Right atrium auricular region (tissue), 2 donors: ENCODE results near the gene RNF31. TPM values are rescaled to one million over a fixed set of nuclear protein-coding genes. Genes with fewer than 3 reads are reported as not detected.
A peak's percentile ranks its signal among the peaks of the same experiment; 100 is the strongest.

ENCODE experiments used
- DNase-seq: peaks from one replicate; pipeline ENCODE4 v3.0.0-alpha.2; 2019; ENCODE audit warnings: low spot score
- H3K27ac ChIP-seq, 2 donors: fragments of 200-600 bp; sonication (generic); 1 replicate in 1 of 2; 2 replicates in 1 of 2; pipeline ENCODE4 v1.5.1; 2016 to 2019
- H3K27me3 ChIP-seq, 2 donors: fragments of 200-600 bp; sonication (generic); one replicate each; pipeline versions ENCODE4 v1.5.1 to v1.6.0; 2017 to 2019
- H3K36me3 ChIP-seq: fragments of 200-600 bp; sonication (generic); one replicate; pipeline ENCODE4 v1.5.1; 2016
- H3K4me1 ChIP-seq, 2 donors: fragments of 200-600 bp; sonication (generic); one replicate each; pipeline versions ENCODE4 v1.5.1 to v1.6.0; 2017 to 2019
- H3K4me3 ChIP-seq, 2 donors: fragments of 200-600 bp; sonication (generic); 1 replicate in 1 of 2; 2 replicates in 1 of 2; pipeline ENCODE4 v1.5.1; 2017 to 2019; ENCODE audit warnings: mild to moderate bottlenecking in 1 of 2, moderate library complexity in 1 of 2
- H3K9me3 ChIP-seq, 2 donors: fragments of 200-600 bp; sonication (generic); one replicate each; pipeline ENCODE4 v1.5.1; 2019
- CTCF ChIP-seq, 2 donors: fragments of 200-600 bp; sonication (generic); IDR thresholded peaks; one replicate each; pipeline ENCODE4 v1.5.1; 2019; ENCODE audit warnings: antibody characterized with exemption in 2 of 2
- total RNA-seq, 2 donors: library from RNA; depleted of rRNA; stranded (reverse); fragments of >200 nt; gene quantifications; one replicate each; pipeline ENCODE4 v1.1.0, GENCODE V29; 2016

Gene RNF31
- total RNA-seq, 2 donors from 2014 or later: 24.1 to 47.5 TPM

- TF ChIP-seq CTCF (IDR thresholded peaks at IDR 0.05): no peak
- no peak for DNase-seq
- Histone ChIP-seq H3K4me1 (peaks cover 0 to 9% of the 10 kb centered on the region in 2 donors), H3K9me3 (no peaks in the 10 kb centered on the region), H3K36me3 (peaks cover 6% of the 10 kb centered on the region), H3K4me3 (peak overlapping the region in 1 of 2 donors; percentile 40), H3K27me3 (no peaks in the 10 kb centered on the region), H3K27ac (no peak overlapping the region)
These were observed 25.6 kb downstream of the RNF31 start for GRCh38 chr14:24172871-24173281.

DNA sequence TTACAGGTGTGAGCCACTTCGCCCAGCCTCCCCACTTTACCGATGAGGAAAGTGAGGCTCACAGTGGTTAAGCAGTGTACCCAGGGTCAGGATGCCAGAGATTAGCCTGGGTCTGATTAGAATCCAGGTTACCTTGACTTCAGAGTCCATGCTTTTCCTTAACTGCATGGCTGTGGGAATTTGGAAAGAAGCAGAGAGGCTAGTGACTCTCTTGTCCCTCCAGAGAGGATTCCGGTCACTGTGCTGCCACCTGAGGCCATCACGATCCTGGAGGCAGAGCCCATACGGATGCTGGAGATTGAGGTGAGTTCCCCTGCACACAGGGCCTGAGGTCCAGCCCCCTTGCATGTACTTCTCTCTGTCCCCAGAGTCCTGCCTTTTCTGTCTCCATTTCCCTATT lies 29.3 kb downstream of the RNF31 start:
- Histone ChIP-seq H3K36me3 (peaks cover 7% of the 10 kb centered on the region), H3K4me1 (peaks cover 0 to 15% of the 10 kb centered on the region in 2 donors), H3K4me3 (no peak overlapping the region), H3K27me3 (no peaks in the 10 kb centered on the region), H3K27ac (no peak overlapping the region), H3K9me3 (no peaks in the 10 kb centered on the region)
- TF ChIP-seq CTCF (IDR thresholded peaks at IDR 0.05): no peak
- DNase-seq: no peak

GRCh38 chr14:24177041-24177825 lies 29.9 kb downstream of the RNF31 start:
- Histone ChIP-seq H3K27me3 (no peaks in the 10 kb centered on the region), H3K4me3 (no peak overlapping the region), H3K9me3 (no peaks in the 10 kb centered on the region), H3K36me3 (peaks cover 13% of the 10 kb centered on the region), H3K4me1 (peaks cover 0 to 10% of the 10 kb centered on the region in 2 donors), H3K27ac (no peak overlapping the region)
- TF ChIP-seq CTCF (IDR thresholded peaks at IDR 0.05): no peak
- DNase-seq: no peak

DNA sequence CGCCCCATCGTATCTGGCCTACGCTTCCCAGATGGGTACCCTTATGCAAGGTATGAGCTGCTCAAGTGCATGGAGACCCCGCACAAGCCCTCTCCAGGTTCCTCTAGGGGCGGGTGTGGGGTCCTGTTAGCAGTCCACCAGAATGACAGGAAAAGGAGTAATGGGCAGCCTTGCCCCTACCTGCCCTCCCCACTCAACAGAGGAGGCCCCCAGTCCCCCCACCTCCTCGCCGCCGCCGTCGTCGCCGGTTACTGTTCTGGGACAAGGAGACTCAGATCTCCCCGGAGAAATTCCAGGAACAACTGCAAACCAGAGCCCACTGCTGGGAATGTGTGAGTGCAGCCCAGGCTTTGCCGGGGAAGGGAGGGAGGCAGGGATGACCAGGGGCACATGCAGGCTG lies 30.6 kb downstream of the RNF31 start:
- Histone ChIP-seq H3K9me3 (no peaks in the 10 kb centered on the region), H3K4me1 (peaks cover 0 to 10% of the 10 kb centered on the region in 2 donors), H3K27ac (no peak overlapping the region), H3K27me3 (no peaks in the 10 kb centered on the region), H3K4me3 (no peak overlapping the region), H3K36me3 (peaks cover 20% of the 10 kb centered on the region)
- TF ChIP-seq CTCF (IDR thresholded peaks at IDR 0.05): no peak
- DNase-seq: no peak

- Histone ChIP-seq H3K9me3 (no peaks in the 10 kb centered on the region), H3K4me1 (peaks cover 0 to 10% of the 10 kb centered on the region in 2 donors), H3K27ac (no peak overlapping the region), H3K27me3 (no peaks in the 10 kb centered on the region), H3K4me3 (no peak overlapping the region), H3K36me3 (peaks cover 27% of the 10 kb centered on the region)
- TF ChIP-seq CTCF (IDR thresholded peaks at IDR 0.05): no peak
- no peak for DNase-seq
These were observed 31.3 kb downstream of the RNF31 start for GRCh38 chr14:24178399-24179178.
